ENCODE results near the gene SPG7. TPM values are rescaled to one million over a fixed set of nuclear protein-coding genes. Genes with fewer than 3 reads are reported as not detected.

The SPG7 gene
- total RNA-seq, 2 donors from 2014 or later: 214 to 333 TPM

GRCh38 chr16:89491974-89492687, 16.1 kb upstream of the SPG7 start:
- H3K36me3 ChIP-seq: no peaks in the 10 kb centered on the region
- peak overlapping the region; percentile 93 for H3K4me3 ChIP-seq
- no peaks in the 10 kb centered on the region for H3K27me3 ChIP-seq (replicated peaks; ENCODE audit: insufficient read depth)
- H3K27ac ChIP-seq: peak overlapping the region in 1 of 2 donors; percentile 98
- no peak for DNase-seq (ENCODE audit: low spot score)
- H3K4me1 ChIP-seq (ENCODE audit: control insufficient read depth in 1 of 2, low read depth in 2 of 2): peaks cover 27 to 33% of the 10 kb centered on the region in 2 donors
- TF ChIP-seq, protein P1, sequence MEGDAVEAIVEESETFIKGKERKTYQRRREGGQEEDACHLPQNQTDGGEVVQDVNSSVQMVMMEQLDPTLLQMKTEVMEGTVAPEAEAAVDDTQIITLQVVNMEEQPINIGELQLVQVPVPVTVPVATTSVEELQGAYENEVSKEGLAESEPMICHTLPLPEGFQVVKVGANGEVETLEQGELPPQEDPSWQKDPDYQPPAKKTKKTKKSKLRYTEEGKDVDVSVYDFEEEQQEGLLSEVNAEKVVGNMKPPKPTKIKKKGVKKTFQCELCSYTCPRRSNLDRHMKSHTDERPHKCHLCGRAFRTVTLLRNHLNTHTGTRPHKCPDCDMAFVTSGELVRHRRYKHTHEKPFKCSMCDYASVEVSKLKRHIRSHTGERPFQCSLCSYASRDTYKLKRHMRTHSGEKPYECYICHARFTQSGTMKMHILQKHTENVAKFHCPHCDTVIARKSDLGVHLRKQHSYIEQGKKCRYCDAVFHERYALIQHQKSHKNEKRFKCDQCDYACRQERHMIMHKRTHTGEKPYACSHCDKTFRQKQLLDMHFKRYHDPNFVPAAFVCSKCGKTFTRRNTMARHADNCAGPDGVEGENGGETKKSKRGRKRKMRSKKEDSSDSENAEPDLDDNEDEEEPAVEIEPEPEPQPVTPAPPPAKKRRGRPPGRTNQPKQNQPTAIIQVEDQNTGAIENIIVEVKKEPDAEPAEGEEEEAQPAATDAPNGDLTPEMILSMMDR (IDR thresholded peaks at IDR 0.05): no peak
- ATAC-seq (ENCODE audit: insufficient number of reproducible peaks, low FRiP score, low read depth): no peak
- no peaks in the 10 kb centered on the region for H3K9me3 ChIP-seq

GRCh38 chr16:89493776-89494175, 14.4 kb upstream of the SPG7 start:
- Histone ChIP-seq H3K36me3 (peaks cover 1% of the 10 kb centered on the region), H3K4me3 (no peak overlapping the region), H3K27me3 (replicated peaks; ENCODE audit: insufficient read depth) (no peaks in the 10 kb centered on the region), H3K4me1 (ENCODE audit: control insufficient read depth in 1 of 2, low read depth in 2 of 2) (peaks cover 10 to 18% of the 10 kb centered on the region in 2 donors), H3K9me3 (no peaks in the 10 kb centered on the region), H3K27ac (no peak overlapping the region)
- no peak for DNase-seq (ENCODE audit: low spot score)
- TF ChIP-seq, protein P1 (IDR thresholded peaks at IDR 0.05): no peak
- no peak for ATAC-seq (ENCODE audit: insufficient number of reproducible peaks, low FRiP score, low read depth)

DNA sequence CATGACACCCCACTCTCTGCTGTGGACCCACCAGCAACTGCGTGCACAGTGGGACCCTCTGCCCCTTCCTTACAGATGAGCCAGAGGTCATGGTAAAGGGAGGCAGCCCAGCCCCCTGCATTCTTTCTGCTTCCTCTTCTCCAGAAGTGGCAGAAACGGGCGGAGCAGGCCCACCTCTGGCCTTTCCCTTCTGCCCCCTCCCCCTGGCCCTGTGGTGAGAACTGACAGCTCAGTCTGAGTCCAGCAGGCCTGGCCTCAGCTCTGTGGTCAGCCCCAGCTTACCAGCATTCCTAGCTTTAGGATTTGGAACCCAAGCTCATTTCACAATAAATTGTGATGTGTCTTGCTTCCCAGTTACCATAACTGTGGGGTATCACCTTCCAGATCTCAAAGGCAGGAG, 13.1 kb upstream of the SPG7 start:
- H3K36me3 ChIP-seq: peaks cover 3% of the 10 kb centered on the region
- H3K4me3 ChIP-seq: no peak overlapping the region
- H3K9me3 ChIP-seq: no peaks in the 10 kb centered on the region
- no peak for ATAC-seq (ENCODE audit: insufficient number of reproducible peaks, low FRiP score, low read depth)
- H3K4me1 ChIP-seq (ENCODE audit: control insufficient read depth in 1 of 2, low read depth in 2 of 2): peaks cover 9 to 16% of the 10 kb centered on the region in 2 donors
- H3K27ac ChIP-seq: no peak overlapping the region
- no peaks in the 10 kb centered on the region for H3K27me3 ChIP-seq (replicated peaks; ENCODE audit: insufficient read depth)
- DNase-seq (ENCODE audit: low spot score): no peak
- TF ChIP-seq, protein P1 (IDR thresholded peaks at IDR 0.05): no peak

DNA sequence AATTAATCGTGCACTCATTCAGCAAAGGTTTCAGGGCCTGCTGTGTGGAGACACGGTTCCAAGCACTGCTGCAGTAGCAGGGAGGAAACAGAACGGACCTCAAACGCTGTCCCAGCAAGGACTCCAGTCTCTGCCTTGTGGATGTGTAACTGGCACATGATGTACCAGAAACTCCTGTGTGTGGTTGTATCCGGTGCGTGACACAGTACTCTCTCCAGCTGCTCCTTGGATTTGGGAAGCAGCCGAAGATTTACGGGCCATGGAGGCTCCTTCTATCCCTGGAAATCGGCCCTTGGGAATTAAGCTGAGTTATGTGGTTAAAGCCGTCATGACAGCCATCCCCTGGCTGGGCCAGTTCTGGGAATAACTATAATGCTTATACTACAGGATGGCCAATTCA, 9.4 kb upstream of the SPG7 start:
- no peak for DNase-seq (ENCODE audit: low spot score)
- no peaks in the 10 kb centered on the region for H3K27me3 ChIP-seq (replicated peaks; ENCODE audit: insufficient read depth)
- H3K36me3 ChIP-seq: peaks cover 3% of the 10 kb centered on the region
- ATAC-seq (ENCODE audit: insufficient number of reproducible peaks, low FRiP score, low read depth): no peak
- H3K27ac ChIP-seq: no peak overlapping the region
- TF ChIP-seq, protein P1 (IDR thresholded peaks at IDR 0.05): no peak
- no peak overlapping the region for H3K4me3 ChIP-seq
- no peaks in the 10 kb centered on the region for H3K4me1 ChIP-seq (ENCODE audit: control insufficient read depth in 1 of 2, low read depth in 2 of 2)
- no peaks in the 10 kb centered on the region for H3K9me3 ChIP-seq

- Histone ChIP-seq H3K4me1 (ENCODE audit: control insufficient read depth in 1 of 2, low read depth in 2 of 2) (no peaks in the 10 kb centered on the region), H3K27ac (no peak overlapping the region), H3K4me3 (no peak overlapping the region), H3K9me3 (no peaks in the 10 kb centered on the region), H3K36me3 (peaks cover 3% of the 10 kb centered on the region), H3K27me3 (replicated peaks; ENCODE audit: insufficient read depth) (no peaks in the 10 kb centered on the region)
- ATAC-seq (ENCODE audit: insufficient number of reproducible peaks, low FRiP score, low read depth) (no peak), DNase-seq (ENCODE audit: low spot score) (no peak)
- TF ChIP-seq, protein P1 (IDR thresholded peaks at IDR 0.05): no peak
Observed at GRCh38 chr16:89499767-89500166, 8.4 kb upstream of the SPG7 start.
